NCI-H2171 (cell line): ENCODE data around the gene IPO9.
"Not testable (repeated sequence)": the region's sequence is repeated elsewhere in the genome, so short reads cannot be mapped to it uniquely, and the experiment has no call there.

Source experiments
- DNase-seq: peaks from one replicate; lab custom pipeline; 2025; lab: John Stamatoyannopoulos, UW

IPO9 gene

DNA sequence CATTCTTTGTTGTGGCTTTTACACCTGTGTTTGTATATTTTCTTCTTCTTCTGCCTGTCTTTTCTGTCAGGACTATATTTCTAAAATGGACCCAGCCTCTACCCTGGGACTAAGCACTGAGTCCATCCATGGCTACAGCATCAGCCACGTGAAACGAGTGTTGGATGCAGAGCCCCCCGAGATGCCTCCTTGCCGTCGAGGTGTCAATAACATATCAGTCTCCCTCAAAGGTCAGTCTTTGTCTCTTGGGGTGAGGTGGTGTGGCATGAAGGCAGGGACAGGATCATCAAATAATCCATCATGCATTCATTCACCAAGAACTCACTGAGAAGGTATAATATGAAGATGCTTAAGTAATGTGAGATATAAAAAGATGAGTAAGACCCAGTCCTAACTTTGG is 19.1 kb upstream of the IPO9 start:
- no peak for DNase-seq

DNA sequence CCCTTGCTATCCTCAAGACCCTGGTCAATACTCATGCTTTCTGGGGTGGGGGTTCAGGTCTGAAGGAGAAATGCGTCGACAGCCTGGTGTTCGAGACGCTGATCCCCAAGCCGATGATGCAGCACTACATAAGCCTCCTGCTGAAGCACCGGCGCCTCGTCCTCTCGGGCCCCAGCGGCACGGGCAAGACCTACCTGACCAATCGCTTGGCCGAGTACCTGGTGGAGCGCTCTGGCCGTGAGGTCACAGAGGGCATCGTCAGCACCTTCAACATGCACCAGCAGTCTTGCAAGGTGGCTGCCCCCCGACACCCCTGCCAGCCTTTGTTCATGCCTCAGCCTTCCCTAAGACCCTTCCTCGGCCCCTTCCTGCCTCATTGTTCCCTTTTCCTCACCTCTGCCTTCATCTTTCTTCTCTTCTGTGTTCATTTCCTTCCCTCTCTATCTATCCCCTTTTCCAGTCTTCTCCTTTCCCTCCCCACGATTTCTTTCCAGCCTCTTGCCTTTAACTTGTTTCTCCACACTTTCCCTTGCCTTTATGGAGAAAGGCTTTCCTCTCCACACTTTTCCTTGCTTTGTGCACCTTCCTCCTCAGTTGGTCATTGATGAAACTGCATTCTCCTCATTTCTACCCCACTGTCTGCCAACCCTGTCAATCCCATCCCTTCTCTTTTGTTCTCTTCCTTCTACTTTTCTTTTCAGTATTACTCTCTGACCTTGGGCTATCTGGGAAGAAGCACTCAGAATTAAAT is 18.3 kb upstream of the IPO9 start:
- DNase-seq, result no peak

DNA sequence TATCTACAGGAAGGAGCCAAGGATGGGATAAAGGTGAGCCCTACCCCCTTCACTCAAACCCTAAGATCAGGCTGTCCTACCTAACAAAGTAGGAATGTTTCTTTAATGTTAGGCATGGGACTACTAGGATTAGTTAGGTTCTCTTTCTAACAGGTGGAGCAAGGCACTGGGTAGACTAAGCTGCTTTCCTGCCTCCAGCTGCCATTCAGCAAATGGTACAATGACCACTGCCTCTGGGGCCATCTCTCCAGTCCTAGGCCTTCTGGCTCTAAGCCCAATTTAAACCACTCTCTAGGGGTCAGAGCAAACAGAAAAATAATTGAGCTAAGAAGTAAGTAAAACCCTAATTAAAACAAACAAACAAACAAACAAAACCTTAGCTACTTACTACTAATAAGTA is 15.7 kb upstream of the IPO9 start:
- no peak for DNase-seq

DNA sequence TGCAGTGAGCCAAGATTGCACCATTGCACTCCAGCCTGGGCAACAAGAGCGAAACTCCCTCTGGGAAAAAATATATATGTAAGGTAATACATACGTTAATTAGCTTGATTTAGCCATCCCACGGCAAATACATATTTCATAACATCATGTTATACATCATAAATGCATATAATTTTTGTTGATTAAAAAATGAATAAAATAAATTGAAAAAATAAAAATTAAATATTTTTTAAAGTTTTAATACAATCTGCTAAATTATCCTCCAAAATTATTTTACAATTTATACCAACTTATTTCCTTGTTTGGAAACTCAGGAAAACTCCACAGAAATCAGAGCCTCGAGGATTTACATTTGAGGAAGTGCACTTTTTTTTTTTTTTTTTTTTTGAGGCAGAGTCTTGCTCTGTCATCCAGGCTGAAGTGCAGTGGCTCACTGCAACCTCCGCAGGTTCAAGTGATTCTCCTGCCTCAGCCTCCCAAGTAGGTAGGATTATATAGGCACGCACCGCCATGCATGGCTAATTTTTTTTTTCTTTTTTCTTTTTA is 12.6 kb upstream of the IPO9 start:
- no peak for DNase-seq

DNA sequence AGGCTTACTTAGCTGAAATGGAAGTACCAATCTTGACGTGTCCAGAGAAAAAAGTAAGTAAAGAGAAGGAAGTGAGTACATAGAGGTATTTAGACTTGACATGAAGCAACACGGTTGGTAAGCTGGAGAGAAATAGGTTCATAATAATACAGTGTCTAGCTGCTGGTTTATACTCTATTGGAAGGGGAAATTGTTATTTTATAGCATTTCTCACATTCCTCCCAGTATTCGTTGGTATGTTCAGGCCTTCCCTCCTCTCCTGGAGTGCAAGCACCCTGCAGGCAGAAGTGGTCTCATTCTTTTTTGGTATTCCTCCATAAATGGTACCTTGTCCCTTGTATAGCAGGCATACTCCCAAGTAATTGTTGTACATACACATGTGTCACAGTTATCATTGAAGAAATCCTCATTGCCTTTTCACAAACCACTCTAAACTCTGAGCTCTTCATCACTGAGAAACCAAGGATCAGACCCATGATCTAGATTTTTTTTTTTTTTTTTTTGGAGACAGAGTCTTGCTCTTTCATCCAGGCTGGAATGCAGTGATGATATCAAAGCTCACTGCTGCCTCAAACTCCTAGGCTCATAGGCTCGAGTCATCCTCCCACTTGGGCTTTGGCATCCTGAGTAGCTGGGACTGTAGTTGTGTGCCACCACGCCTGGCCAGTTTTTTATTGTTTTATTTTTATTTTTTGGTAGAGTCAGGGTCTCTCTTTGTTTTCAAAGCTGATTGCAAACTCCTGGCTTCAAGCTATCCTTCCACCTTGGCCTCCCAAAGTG is 9.8 kb upstream of the IPO9 start:
- DNase-seq, result no peak

DNA sequence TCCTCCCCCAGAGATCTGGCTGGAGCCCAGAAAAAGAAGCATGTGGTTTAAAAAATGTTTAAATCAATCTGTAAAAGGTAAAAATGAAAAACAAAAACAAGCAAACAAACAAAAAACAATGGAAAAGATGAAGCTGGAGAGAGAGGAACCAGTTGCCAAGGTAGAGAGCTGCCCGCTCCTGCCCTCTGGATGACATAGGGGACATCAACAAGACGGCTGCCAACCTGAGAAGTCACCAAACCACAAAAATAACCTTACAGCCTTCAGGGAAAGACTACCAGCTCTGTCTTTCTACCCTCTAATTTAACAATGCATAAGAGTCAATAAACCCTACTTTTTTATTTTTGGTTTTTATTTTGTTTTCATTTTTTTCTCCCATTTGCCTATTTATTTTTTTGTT is 8.5 kb upstream of the IPO9 start:
- DNase-seq, result no peak

DNA sequence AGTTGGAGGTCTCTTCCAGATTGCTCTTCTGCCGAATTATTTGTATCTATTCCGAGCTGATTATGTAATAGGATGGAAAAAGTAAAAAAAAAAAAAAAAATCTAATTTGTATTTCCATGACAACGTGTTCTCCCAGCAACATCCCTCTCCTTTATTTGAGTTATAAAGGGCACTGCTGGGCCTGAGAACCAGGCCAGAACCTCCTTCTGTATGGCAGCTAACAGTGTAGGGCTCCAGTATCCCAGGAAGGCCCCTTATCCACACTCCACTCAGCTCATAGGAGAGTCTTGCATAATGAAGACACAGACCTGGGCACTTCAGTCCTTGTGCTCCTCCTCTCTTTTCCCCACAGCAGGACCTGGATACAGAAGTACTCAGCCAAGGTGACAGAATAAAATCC is 3.7 kb upstream of the IPO9 start:
- no peak for DNase-seq

DNA sequence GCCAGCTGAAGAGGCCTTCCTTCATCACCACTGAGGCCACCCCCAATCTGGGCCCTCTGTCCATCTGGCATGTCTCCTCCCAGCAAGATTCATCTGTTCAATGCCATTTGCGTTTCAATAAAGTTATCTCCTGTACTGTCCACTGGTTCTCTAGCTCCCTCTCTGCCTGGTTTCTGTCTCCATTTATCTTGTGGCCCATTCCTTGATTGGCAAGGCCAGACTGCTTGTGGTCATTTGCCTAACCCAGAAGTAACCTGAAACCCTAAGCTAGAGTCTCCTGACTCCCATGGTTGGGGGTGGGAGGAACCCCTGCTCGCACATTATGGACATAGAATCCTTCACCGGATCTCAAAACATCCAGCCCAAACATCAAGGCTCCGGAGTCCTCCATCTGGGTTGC is 2.1 kb upstream of the IPO9 start:
- no peak for DNase-seq

DNA sequence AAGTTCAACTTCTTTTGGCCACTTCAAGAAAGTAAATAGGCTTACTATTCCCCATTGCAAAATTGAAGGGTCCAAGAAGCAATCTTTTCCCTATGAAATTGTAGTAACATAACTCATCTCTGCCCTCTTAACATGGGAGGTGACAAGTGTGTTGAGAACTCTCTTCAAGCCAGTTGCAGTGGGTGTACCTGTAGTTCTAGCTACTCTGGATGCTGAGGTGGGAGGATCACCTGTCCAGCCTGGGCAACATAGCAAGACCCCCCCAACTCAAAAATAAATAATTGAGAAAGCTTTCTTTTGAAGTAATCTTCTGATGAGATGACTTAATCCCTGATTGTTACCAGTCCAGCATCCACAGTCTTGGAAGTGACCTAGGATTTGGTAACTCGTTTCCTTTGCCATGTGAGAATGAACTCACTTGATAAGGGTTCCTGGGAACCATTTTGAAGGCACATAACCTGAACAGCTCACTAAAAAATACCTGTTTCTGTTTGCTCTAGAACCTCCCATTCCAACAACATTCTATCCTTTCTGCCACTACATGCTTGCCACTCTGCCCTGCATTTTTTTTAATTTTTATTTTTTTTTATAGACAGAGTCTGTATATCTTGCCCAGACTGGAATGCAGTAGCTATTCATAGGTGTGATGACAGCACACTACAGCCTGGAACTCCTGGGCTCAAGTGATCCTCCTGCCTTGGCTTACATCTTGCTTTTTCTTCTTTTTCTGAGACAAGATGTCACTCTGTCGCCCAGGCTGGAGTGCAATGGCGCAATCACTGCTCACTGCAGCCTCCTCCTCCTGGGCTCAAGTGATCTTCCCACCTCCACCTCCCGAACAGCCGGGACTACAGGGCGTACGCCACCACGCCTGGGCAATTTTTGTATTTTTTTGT is 1.4 kb upstream of the IPO9 start:
- DNase-seq, result no peak

DNA sequence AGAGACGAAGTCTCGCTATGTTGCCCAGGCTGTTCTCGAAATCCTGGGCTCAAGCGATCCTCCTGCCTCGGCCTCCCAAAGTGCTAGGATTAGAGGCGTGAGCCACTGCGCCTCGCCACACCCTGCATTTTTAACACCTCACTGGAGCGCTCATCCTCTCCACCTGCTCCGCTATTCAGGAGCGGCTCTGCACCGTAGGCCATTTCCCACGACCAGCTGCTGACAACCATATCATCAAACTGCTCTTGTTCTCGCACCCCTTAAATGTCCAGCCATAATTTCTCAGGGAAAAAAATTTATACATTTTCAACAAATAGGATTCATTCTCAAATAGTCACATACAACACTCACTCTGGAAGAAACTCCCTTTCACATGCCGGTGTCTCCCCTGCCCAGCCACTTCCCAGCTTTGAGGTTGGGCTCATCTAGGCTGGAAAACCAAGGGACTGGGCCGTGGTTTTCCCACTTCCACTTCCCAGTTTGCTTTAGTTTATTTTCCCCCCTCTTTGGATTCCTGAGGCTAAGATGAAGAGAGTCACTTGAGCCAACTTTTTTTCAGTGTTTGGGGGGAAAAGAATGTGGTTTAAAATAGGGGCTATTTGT is 639 bp upstream of the IPO9 start:
- DNase-seq, result no peak

DNA sequence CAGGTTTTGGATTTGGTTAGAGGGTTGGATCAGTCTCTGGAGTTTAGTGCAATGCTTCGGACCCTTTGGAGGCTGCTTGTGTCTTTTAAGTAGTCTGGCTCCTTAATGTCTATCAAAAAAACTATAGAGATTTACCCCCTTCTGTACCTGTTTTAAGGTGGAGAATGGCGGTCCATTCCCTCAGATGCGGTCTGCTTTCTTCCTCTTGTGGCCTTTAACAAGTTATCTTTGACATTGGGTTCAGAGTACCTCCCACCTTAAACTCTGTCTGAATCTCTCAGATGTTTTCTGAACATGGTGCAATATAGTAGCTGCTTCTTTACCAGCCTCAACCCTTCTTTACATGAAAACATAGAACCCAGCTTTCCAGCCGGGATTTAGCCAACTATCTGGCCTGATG is 2.4 kb downstream of the IPO9 start:
- DNase-seq, result no peak

DNA sequence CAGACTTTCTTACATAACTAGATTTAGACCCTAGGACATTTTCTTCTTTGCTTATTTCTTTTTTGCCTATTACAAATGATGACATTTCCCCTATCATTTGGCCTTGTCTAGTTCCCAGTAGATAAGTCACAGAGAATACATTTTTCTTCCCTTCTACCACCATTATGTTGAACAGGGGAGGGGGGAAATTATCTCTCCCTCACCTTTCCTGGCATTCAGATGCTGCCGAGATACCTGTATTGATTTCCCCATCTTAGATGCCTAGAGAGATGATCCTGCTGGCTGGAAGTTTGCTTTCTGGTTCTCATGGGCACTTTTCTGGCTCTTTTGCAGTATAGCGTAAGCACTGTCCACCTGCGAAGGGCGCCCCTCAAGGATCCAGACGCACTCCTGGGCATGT is 5.7 kb downstream of the IPO9 start:
- DNase-seq, result no peak

DNA sequence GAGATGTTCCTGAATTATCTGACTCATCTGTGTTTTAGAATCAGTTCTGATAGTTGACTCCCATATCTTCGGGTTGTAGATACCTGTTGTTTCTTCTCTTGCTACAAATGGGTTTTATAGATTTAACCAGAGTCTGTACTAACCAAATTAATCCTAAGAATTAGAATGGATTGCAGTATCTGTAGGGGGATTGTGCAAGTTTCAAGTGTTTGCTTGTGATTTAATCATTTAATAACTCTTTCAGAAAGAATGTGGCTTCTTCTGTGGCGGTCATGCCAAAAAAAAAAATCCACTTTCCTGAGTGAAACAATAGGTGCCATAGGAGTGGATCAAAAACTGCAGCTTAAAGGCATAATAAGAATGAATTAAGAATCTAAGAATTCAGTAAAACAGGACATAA is 9.4 kb downstream of the IPO9 start:
- DNase-seq, result no peak

DNA sequence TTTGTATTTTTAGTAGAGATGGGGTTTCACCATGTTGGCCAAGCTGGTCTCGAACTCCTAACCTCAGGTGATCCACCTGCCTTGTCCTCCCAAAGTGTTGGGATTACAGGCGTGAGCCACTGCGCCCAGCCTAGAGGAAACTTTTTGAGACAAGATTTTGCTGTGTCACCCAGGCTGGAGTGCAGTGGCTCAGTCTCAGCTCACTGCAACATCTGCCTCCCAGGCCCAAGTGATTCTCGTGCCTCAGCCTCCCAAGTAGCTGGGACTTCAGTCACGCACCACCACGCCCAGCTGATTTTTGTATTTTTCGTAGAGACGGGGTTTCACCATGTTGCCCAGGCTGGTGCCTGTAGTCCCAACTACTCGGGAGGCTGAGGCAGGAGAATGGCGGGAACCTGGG is 10.1 kb downstream of the IPO9 start:
- DNase-seq, result not testable (repeated sequence)

DNA sequence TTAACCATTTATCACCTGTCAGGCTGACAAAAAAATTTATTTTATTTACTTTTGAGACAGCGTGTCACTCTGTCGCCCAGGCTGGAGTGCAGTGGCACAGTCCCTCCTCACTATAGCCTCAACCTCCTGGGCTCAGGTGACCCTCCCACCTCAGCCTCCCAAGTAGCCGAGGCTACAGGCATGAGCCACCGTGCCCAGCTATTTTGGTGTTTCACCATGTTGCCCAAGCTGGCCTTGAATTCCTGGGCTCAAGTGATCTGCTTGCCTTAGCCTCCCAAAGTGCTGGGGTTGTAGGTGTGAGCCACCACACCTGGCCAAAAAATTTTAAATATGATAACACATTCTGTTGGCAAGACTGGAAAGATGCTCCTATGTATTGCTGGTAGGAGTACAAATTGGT is 11.1 kb downstream of the IPO9 start:
- no peak for DNase-seq

DNA sequence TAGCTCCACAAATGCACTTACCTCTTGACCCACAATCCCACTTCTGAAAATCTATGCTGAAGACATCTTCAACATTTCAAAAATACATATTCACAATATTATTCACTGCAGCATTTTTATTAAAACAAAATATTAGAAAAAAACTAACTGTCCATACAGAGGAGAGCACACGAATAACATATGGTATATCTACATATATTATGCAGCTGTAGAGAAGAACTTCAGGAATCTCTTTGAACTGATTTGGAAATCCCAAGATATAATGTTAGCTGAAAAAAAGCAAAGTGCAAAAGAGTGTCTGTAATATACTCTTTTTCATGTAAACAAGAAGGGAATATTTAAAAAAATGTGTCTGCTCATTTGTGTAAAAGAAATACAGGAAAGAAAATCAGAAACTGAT is 11.5 kb downstream of the IPO9 start:
- no peak for DNase-seq

DNA sequence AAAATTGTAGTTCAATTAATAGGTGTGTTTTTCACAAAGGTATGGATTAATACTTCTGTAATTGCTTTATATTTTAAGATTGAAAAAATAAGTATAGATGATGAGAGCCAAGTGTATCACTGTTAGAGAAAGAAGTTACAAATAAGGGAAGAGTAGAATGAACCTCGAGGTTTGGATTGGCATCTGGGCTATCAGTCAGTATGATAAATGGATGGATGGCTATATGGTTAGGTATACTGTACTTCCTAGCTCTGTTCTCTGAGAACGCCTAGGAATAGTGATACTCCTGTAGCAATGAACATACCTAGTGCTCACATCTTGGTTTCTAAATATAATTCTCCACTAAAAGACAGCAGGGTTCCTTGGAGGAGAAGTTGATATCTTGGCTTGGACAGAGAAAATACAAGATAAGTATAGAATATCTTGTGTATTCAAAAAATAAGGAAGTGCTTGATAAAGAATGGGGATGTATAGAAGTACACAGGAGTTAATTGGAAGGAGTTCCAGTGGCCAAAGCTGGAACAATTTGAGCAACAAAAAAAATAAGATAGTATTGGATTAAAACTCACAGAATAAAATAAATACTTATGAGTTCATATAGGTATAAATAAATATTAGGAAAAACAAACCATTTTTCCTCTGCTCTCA is 12.4 kb downstream of the IPO9 start:
- no peak for DNase-seq

DNA sequence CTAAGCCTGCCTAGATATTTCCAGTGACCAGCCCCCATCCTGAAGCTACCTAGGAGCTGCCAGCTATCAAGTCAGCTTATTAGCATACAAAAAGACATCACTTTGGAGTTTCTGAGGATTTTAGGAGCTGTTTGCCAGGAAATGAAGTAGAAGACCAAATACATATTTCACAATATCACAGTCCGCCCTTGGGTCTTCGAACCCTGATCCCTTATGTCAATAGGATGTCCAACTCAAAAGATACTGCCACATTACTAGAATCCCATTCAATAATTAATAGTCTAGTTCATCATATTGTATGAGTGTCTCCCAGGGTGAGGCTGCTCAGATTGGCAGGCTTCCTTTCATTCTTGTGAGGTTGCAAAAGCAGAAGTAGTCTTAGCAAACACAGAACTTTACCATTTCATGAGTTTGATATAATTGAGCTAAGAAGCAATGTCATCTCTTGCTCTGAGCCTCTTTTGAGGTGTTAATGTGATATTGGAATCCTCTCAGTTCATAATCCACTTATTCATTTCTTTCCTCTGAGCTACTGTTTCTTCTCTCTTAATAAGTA is 13.6 kb downstream of the IPO9 start:
- no peak for DNase-seq

DNA sequence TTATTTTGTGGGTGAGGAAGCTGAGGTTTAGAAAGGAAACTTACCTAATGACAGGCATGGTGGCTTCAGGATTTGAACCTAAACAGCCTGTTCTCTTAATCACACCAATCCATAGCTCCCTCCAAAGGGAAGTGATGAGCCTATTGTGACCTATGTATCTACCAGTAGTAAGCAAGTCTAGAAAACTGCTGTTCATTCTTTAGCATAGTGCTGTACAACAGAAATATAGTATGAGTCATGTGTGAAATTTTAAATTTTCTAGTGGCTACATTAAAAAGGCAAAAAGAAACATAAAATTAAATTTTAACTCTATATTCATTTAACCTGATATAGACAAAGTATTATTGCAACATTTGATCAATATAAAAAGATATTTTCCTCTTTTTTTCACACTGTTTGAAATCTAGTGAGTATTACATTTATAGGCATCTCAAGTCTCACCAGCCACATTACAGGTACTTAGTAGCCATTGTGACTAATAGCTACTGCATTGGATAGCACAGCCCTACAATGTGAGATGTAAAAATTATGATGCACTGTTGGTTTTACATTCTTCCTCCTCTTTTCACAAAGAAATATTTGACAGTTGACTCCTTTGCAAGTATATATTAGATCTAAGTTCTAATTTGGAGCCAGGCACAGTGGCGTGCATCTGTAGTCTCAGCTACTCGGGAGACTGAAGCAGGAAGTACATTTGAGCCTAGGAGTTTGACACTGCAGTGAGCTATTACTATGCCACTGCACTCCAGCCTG is 16.6 kb downstream of the IPO9 start:
- no peak for DNase-seq

DNA sequence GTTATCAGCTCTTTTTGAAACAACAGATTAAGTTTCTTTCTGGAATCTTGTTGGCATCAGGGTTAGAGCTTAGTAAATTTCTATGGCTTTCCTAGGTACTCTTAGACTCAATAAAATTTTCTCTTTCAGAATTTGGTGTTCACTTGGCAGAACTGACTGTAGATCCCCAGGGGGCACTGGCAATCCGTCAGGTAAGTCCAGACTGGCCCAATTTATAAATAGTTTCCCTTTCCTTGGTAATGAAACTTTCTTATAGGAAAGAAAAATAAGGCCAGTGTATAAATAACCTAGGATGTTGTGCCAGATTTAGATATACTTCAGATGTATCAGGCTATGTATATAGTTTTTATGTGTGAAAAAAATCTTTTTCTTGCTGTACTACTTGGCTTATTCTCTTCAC is 18.2 kb downstream of the IPO9 start:
- DNase-seq, result no peak
